Cerebellar cortex (tissue), 1 donor: ENCODE data around the gene BANK1.
A peak's percentile ranks its signal among the peaks of the same experiment; 100 is the strongest.

Experiments used
- DNase-seq: peaks from one replicate; pipeline ENCODE4 v3.0.0-alpha.2; 2015; ENCODE audit warnings: low spot score

BANK1 gene

GRCh38 chr4:101813604-101814003 is 23.1 kb downstream of the BANK1 start:
- no peak for DNase-seq

DNA sequence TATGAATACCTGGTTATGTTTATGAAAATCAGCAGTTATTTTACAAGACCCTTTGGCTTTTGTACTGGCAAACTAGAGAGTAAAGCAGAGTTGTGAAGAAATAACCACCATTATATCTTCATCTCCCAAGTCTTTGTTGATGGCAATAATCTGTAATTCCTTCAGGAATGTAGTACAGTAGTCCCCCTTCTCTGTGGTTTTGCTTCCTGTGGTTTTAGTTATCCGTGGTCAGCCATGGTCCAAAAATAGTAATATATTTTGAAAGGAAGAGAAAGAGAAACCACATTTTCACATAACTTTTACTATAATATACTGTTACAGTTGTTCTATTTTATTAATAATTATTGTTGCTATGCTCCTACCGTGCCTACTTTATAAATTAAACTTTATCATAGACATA is 27.8 kb downstream of the BANK1 start:
- DNase-seq: no peak

DNA sequence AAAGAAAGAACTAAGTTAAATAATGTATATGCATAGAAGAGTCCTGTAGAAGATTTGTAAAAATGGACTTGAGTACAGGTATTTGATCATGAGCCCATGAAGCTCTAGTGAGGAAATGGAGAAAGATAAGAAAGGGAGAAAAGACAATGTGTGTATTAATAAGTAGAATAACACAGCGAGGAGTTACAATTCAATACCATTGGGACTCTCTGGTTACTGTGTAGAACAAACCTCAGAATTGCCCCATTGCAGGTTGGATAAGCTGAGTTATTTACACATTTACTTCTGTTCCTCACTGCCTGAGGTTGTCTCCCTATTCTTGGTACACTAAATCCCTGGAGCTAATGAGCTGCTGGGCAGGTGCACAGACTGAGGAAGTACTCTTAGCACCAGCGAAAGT is 33.3 kb downstream of the BANK1 start:
- no peak for DNase-seq

GRCh38 chr4:101824500-101824899 is 34.0 kb downstream of the BANK1 start:
- DNase-seq: no peak

- DNase-seq: no peak
These were observed 35.4 kb downstream of the BANK1 start for GRCh38 chr4:101825953-101826352.

DNA sequence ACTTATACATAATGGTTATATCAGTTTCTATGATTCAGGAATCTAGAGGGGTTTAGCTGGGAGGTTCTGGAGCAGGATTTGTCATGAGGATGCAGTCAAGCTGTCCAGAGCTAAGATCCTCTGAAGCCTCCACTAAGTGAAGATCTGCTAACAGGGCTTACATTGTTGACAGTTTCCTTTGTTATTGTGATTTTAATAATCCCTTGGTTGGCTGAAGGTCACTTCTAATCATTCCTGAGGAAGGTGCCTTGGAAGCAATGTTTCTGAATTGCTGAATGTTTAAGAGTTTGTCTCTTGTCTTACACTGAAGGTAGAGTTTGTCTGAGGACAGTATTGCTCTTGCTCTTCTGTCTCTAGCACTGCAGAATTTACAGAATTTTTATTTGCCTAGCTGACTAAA is 41.3 kb downstream of the BANK1 start:
- DNase-seq: no peak

GRCh38 chr4:101833480-101833879 is 43.0 kb downstream of the BANK1 start:
- DNase-seq: no peak

DNA sequence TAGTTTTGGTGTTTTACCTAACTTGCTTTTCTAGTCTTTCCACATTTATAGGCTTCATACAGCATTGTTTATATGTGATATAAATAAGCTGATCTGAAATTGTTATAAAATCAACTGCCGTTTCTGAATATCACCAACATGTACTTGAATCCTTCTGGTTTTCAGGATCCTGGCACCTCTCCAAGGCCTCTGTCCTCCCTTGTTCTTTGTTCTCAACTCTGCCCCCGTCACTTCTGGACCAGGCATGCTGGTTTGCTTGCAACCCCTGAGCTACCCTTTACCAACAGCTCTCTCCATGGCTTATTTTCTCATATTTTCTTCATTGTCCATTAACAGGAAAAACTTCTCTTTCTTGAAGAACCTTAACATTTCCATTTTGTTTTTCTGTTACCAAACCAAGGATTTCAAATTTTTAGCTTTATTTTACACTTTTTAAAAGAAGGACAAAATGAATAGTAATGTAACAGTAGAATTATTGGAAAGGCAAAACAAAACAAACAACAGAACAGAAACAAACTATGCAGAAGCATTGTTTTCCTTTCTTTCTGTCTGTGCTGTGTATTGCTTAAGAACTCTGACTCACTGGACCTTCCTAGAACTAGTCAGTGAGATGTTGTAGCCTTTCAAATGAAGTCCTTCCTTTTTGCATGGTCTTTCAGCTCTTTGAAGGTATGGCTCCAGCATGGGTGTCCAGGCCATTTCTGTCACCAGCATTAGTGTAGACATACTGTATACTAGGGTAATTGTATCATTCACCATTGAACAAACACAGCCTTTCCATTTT is 44.8 kb downstream of the BANK1 start:
- peak; percentile 15 for DNase-seq

- no peak for DNase-seq
These were observed 52.5 kb downstream of the BANK1 start for GRCh38 chr4:101843054-101843453.

DNA sequence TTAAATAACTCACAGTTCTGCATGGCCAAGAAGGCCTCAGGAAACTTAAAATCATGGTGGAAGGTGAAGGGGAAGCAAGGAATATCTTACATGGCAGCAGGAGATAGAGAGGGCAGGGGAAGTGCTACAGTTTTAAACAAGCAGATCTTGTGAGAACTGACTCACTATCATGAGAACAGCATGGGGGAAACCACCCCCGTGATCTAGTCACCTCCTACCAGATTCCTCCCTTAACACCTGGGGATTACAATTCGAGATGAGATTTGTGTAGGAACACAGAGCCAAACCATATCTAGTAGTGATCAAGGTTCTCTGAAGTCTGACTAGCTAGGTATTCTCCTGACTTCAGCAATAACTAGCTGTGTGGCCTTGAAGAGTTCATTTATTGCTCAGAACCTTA is 56.0 kb downstream of the BANK1 start:
- DNase-seq: no peak

DNA sequence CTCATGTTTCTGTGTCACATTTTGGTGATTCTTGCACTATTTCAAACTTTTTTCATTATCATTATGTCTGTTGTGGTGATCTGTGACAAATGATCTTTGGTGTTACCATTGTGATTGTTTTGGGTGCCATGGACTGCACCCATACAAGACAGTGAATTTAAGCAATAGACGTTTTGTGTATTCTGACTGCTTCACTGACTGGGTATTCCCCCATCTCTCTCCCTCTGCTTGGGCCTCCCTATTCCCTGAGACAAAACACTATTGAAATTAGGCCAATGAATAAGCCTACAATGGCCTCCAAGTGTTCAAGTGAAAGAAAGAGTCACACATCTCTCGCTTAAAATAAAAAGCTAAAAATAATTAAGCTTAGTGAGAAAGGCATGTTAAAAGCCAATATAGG is 60.2 kb downstream of the BANK1 start:
- DNase-seq: no peak

- DNase-seq: no peak
These were observed 61.1 kb downstream of the BANK1 start for GRCh38 chr4:101851672-101852071.

- DNase-seq: no peak
These were observed 62.5 kb downstream of the BANK1 start for GRCh38 chr4:101853028-101853427.

GRCh38 chr4:101853691-101854090 is 63.2 kb downstream of the BANK1 start:
- DNase-seq: no peak

DNA sequence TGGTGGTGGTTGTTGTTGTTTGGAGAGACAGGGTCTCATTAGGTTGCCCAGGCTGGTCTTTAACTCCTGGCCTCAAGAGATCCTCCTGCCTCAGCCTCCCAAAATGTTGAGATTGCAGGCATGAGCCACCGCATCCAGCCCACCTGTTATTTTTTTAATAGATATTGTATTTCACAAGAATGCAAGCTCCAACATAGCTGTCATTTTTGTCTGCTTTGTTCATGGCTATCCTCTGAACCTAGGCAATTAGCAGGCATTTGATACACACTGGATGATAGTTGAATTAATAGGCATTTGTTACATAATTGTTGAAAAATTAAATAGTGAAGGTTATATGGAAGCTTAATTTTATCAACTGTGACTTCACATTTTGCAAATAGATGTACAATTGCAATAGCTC is 64.7 kb downstream of the BANK1 start:
- DNase-seq: no peak

GRCh38 chr4:101856149-101856548 is 65.6 kb downstream of the BANK1 start:
- DNase-seq: no peak

GRCh38 chr4:101857176-101857575 is 66.6 kb downstream of the BANK1 start:
- DNase-seq: no peak

GRCh38 chr4:101858641-101859040 is 68.1 kb downstream of the BANK1 start:
- no peak for DNase-seq

GRCh38 chr4:101862595-101862994 is 72.1 kb downstream of the BANK1 start:
- DNase-seq: no peak

GRCh38 chr4:101864660-101865059 is 74.1 kb downstream of the BANK1 start:
- DNase-seq: no peak

- no peak for DNase-seq
These were observed 75.1 kb downstream of the BANK1 start for GRCh38 chr4:101865501-101866062.

GRCh38 chr4:101870874-101871273 is 80.3 kb downstream of the BANK1 start:
- no peak for DNase-seq

DNA sequence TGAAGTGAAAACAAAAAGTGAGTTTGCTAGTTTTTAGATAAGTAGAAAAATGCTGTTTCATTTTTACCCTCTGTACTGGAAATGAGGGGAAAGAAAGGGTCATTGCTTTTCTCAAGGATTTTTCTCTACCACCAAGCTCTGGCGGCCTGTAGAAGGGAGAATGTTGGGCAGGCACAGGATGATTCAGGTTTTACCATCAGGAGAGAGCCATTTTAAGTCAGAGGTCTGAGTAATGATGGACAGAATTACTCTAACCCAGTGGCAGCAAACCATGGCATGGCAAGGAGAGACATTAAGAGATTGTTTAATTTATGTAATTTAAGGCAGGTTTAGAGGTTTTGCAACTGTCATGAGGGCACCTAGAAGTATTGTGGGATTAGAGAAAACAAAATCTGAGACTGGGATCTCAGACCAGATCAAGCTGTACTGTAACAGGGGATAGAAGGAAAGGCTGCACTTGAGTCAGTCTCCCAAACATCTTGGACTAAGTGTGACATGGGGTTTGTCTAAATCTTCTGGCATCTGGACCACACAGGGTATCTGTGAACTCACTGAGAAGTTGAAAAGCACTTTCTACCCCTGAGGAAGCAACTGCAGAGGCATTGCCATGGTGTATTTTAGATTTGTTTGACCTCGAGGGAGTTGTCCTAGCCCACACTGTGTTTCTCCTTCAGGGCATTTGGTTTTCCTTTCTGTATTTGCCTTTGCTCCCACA is 81.6 kb downstream of the BANK1 start:
- DNase-seq: no peak
